HepG2 (cell line): ENCODE measurements around the gene SCAPER. TPM values are rescaled to one million over a fixed set of nuclear protein-coding genes. Genes with fewer than 3 reads are reported as not detected.
A peak's percentile ranks its signal among the peaks of the same experiment; 100 is the strongest.

Experiments
- CENPT ChIP-seq: sonication (generic); formaldehyde crosslinking; IDR thresholded peaks from 2 replicates; pipeline ENCODE4 v1.8.0; 2022; ENCODE audit warnings: low read depth, mild to moderate bottlenecking, moderate library complexity, missing genetic modification reagents
- ELF1 ChIP-seq: sonication (generic); formaldehyde crosslinking; IDR thresholded peaks from 2 replicates; pipeline ENCODE4 v1.4.0; 2020; ENCODE audit warnings: missing genetic modification reagents
- HNRNPUL1 ChIP-seq: fragments of 200-400 bp; formaldehyde crosslinking; IDR thresholded peaks from 2 replicates; pipeline ENCODE4 v1.6.1; 2017; ENCODE audit warnings: low read depth, mild to moderate bottlenecking, low read length, moderate library complexity
- NFE2L2 ChIP-seq: fragments of 150-350 bp; IDR thresholded peaks from 2 replicates; pipeline ENCODE4 v1.6.1; 2014; ENCODE audit warnings: low read length
- NFYC ChIP-seq: IDR thresholded peaks from 2 replicates; pipeline ENCODE4 v1.6.1; 2016; ENCODE audit warnings: missing genetic modification reagents, missing compliant biosample characterization
- PCBP1 ChIP-seq: fragments of 200-400 bp; formaldehyde crosslinking; IDR thresholded peaks from 2 replicates; pipeline ENCODE4 v1.6.1; 2017; ENCODE audit warnings: mild to moderate bottlenecking, low read depth, low read length, borderline replicate concordance
- SP2 ChIP-seq: sonication (generic); formaldehyde crosslinking; IDR thresholded peaks from 2 replicates; pipeline ENCODE4 v1.5.1; 2020; ENCODE audit warnings: mild to moderate bottlenecking, missing genetic modification reagents
- SRY ChIP-seq: sonication (generic); formaldehyde crosslinking; IDR thresholded peaks from 2 replicates; pipeline ENCODE4 v1.8.0; 2022; ENCODE audit warnings: mild to moderate bottlenecking, missing genetic modification reagents
- U2AF2 ChIP-seq: fragments of 200-400 bp; formaldehyde crosslinking; IDR thresholded peaks from 2 replicates; pipeline ENCODE4 v1.6.1; 2017; ENCODE audit warnings: low read depth, mild to moderate bottlenecking, low read length
- ZFP1 ChIP-seq: IDR thresholded peaks from 2 replicates; pipeline ENCODE4 v1.6.1; 2016
- ZFP82 ChIP-seq: sonication (generic); formaldehyde crosslinking; IDR thresholded peaks from 2 replicates; pipeline ENCODE4 v1.5.1; 2020; ENCODE audit warnings: mild to moderate bottlenecking, missing genetic modification reagents, borderline replicate concordance
- ZNF253 ChIP-seq: sonication (generic); formaldehyde crosslinking; IDR thresholded peaks from 2 replicates; pipeline ENCODE4 v1.8.0; 2022; ENCODE audit warnings: mild to moderate bottlenecking, missing genetic modification reagents, borderline replicate concordance
- ZNF337 ChIP-seq: sonication (generic); formaldehyde crosslinking; IDR thresholded peaks from 2 replicates; pipeline ENCODE4 v1.5.1; 2020; ENCODE audit warnings: missing genetic modification reagents, low read depth, mild to moderate bottlenecking, borderline replicate concordance
- ZNF510 ChIP-seq: sonication (generic); formaldehyde crosslinking; IDR thresholded peaks from 2 replicates; pipeline ENCODE4 v1.4.0; 2020; ENCODE audit warnings: low read depth, mild to moderate bottlenecking, missing genetic modification reagents
- ZNF557 ChIP-seq: sonication (generic); formaldehyde crosslinking; IDR thresholded peaks from 2 replicates; pipeline ENCODE4 v1.4.0; 2020; ENCODE audit warnings: missing genetic modification reagents
- ZNF570 ChIP-seq: sonication (generic); formaldehyde crosslinking; IDR thresholded peaks from 2 replicates; pipeline ENCODE4 v1.4.0; 2020; ENCODE audit warnings: mild to moderate bottlenecking, missing genetic modification reagents, borderline replicate concordance
- ZNF660 ChIP-seq: sonication (generic); formaldehyde crosslinking; IDR thresholded peaks from 2 replicates; pipeline ENCODE4 v1.5.1; 2020; ENCODE audit warnings: mild to moderate bottlenecking, low read depth, missing genetic modification reagents, borderline replicate concordance
- ZNF720 ChIP-seq: sonication (generic); formaldehyde crosslinking; IDR thresholded peaks from 2 replicates; pipeline ENCODE4 v1.4.0; 2020; ENCODE audit warnings: missing genetic modification reagents
- ZNF768 ChIP-seq: sonication (generic); formaldehyde crosslinking; IDR thresholded peaks from 2 replicates; pipeline ENCODE4 v1.4.0; 2020; ENCODE audit warnings: missing genetic modification reagents
- ZNF792 ChIP-seq: IDR thresholded peaks from 2 replicates; pipeline ENCODE4 v1.6.1; 2016
- polyA plus RNA-seq, 8 experiments: library from polyadenylated mRNA; depleted of rRNA in 3 of 8; stranded (reverse) in 7 of 8; unstranded in 1 of 8; fragments of >200 nt; fragmentation: Illumina TruSeq in 4 of 8; extraction: Trizol in 4 of 8; gene quantifications; 2 replicates each; pipeline versions ENCODE4 v1.2.1 to v1.2.3, GENCODE V29; 2011 to 2016; ENCODE audit warnings: low read depth in 4 of 8, missing spikeins in 1 of 8, mixed read lengths in 1 of 8; ENCODE audit not compliant: insufficient read depth in 1 of 8
- total RNA-seq, 5 experiments: library from RNA; depleted of rRNA; stranded (reverse); fragments of >200 nt; fragmentation: Illumina TruSeq; extraction: Trizol; gene quantifications; 2 replicates each; pipeline ENCODE4 v1.2.3, GENCODE V29; 2016; ENCODE audit warnings: low read depth in 1 of 5
- TF ChIP-seq, protein P1 (sequence below): sonication (generic); formaldehyde crosslinking; IDR thresholded peaks from 2 replicates; pipeline ENCODE4 v1.5.0; 2020; ENCODE audit warnings: mild to moderate bottlenecking, missing genetic modification reagents
- TF ChIP-seq, protein P2 (sequence below): sonication (generic); formaldehyde crosslinking; conservative IDR thresholded peaks from 2 replicates; pipeline ENCODE4 v1.5.0; 2020; ENCODE audit warnings: missing genetic modification reagents
- TF ChIP-seq, protein P3 (sequence below): sonication (generic); formaldehyde crosslinking; IDR thresholded peaks from 2 replicates; pipeline ENCODE4 v1.8.0; 2022; ENCODE audit warnings: mild to moderate bottlenecking, missing genetic modification reagents, borderline replicate concordance
- TF ChIP-seq, protein P4 (sequence below): sonication (generic); formaldehyde crosslinking; IDR thresholded peaks from 2 replicates; pipeline ENCODE4 v1.5.1; 2020; ENCODE audit warnings: missing genetic modification reagents, mild to moderate bottlenecking, borderline replicate concordance

Gene SCAPER
- total and polyA plus RNA-seq, 2 of the 13 experiments (the other 11 are each of a cell fraction or from before 2014, with no cell fraction given), result 4.3 to 10.5 TPM

DNA sequence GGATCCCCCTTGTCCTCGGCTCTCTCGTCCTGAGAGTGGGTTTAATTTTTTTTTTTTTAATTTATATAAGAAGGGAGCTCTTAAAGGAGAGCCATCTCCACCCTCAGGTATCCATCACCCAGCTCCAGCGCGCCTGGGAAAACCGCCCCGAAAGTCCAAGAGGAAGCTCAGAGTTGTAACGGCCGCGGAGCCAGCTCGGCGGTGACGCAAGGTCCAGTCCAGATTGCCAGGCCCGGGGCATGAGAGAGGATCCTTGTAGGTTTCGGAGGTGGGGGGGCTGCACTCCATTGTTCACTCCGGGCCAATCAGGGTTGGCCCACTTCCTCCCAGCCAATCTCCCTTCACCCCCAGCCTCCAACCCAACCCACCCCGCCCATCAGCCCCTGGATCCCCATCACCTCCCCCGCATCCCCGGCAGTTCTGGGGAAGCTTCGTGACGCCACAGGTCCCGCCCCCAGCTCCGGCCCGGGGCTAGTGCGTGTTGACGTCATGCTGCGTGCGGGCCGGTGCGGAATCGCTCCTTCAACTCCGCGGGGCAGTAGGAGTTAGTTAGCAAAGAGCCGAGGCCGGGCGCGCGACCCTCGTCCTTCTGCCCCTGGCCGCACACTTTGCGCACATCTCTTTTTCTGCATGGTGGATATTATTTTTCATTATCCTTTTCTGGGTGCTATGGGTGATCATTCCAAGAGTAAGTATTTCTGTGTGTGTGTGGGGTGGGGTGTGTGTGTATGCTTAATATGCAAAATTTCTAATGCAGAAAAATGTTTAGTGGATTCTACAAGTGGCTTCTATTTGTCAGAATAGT is 568.7 kb downstream of the SCAPER start, which contains the start of gene ISL2 (continued):
- TF ChIP-seq, protein P1, sequence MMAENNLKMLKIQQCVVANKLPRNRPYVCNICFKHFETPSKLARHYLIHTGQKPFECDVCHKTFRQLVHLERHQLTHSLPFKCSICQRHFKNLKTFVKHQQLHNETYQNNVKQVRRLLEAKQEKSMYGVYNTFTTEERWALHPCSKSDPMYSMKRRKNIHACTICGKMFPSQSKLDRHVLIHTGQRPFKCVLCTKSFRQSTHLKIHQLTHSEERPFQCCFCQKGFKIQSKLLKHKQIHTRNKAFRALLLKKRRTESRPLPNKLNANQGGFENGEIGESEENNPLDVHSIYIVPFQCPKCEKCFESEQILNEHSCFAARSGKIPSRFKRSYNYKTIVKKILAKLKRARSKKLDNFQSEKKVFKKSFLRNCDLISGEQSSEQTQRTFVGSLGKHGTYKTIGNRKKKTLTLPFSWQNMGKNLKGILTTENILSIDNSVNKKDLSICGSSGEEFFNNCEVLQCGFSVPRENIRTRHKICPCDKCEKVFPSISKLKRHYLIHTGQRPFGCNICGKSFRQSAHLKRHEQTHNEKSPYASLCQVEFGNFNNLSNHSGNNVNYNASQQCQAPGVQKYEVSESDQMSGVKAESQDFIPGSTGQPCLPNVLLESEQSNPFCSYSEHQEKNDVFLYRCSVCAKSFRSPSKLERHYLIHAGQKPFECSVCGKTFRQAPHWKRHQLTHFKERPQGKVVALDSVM (CRISPR knock-in tag), result no peak
- TF ChIP-seq, protein P2, sequence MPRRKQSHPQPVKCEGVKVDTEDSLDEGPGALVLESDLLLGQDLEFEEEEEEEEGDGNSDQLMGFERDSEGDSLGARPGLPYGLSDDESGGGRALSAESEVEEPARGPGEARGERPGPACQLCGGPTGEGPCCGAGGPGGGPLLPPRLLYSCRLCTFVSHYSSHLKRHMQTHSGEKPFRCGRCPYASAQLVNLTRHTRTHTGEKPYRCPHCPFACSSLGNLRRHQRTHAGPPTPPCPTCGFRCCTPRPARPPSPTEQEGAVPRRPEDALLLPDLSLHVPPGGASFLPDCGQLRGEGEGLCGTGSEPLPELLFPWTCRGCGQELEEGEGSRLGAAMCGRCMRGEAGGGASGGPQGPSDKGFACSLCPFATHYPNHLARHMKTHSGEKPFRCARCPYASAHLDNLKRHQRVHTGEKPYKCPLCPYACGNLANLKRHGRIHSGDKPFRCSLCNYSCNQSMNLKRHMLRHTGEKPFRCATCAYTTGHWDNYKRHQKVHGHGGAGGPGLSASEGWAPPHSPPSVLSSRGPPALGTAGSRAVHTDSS, result no peak
- TF ChIP-seq, protein P3, sequence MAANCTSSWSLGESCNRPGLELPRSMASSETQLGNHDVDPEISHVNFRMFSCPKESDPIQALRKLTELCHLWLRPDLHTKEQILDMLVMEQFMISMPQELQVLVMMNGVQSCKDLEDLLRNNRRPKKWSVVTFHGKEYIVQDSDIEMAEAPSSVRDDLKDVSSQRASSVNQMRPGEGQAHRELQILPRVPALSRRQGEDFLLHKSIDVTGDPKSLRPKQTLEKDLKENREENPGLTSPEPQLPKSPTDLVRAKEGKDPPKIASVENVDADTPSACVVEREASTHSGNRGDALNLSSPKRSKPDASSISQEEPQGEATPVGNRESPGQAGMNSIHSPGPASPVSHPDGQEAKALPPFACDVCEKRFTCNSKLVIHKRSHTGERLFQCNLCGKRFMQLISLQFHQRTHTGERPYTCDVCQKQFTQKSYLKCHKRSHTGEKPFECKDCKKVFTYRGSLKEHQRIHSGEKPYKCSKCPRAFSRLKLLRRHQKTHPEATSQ (CRISPR knock-in tag), result peak; percentile 51; the same call in 1 of the 2 replicates
- no peak for TF ChIP-seq CENPT (CRISPR knock-in tag)
- TF ChIP-seq ZNF253 (CRISPR knock-in tag), result no peak
- TF ChIP-seq HNRNPUL1, result no peak
- TF ChIP-seq SRY (CRISPR knock-in tag), result peak; percentile 62; the same call in 1 of the 2 replicates
- peak; percentile 76; the same call in 1 of the 2 replicates for TF ChIP-seq ZNF792
- TF ChIP-seq ZNF337 (CRISPR knock-in tag), result no peak
- peak; percentile 35; the same call in 1 of the 2 replicates for TF ChIP-seq ZNF557 (CRISPR knock-in tag)
- TF ChIP-seq NFYC (CRISPR knock-in tag), result peak; percentile 77
- 0 out of 2 replicates have a peak, but pooled peaks have one; percentile 33 for TF ChIP-seq ELF1 (CRISPR knock-in tag)
- no peak for TF ChIP-seq ZNF720 (CRISPR knock-in tag)
- no peak for TF ChIP-seq ZNF570 (CRISPR knock-in tag)
- TF ChIP-seq U2AF2, result no peak
- TF ChIP-seq SP2, result peak; percentile 70
- no peak for TF ChIP-seq PCBP1
- TF ChIP-seq ZNF510 (CRISPR knock-in tag), result no peak
- no peak for TF ChIP-seq ZFP1 (CRISPR knock-in tag)
- TF ChIP-seq ZFP82 (CRISPR knock-in tag), result no peak
- TF ChIP-seq, protein P4, sequence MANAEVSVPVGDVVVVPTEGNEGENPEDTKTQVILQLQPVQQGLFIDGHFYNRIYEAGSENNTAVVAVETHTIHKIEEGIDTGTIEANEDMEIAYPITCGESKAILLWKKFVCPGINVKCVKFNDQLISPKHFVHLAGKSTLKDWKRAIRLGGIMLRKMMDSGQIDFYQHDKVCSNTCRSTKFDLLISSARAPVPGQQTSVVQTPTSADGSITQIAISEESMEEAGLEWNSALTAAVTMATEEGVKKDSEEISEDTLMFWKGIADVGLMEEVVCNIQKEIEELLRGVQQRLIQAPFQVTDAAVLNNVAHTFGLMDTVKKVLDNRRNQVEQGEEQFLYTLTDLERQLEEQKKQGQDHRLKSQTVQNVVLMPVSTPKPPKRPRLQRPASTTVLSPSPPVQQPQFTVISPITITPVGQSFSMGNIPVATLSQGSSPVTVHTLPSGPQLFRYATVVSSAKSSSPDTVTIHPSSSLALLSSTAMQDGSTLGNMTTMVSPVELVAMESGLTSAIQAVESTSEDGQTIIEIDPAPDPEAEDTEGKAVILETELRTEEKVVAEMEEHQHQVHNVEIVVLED, result peak; percentile 96
- TF ChIP-seq NFE2L2, result no peak
- no peak for TF ChIP-seq ZNF660
- TF ChIP-seq ZNF768 (CRISPR knock-in tag), result no peak
